ENCODE data around the gene EFNA2. TPM values are rescaled to one million over a fixed set of nuclear protein-coding genes. Genes with fewer than 3 reads are reported as not detected.
A peak's percentile ranks its signal among the peaks of the same experiment; 100 is the strongest.

Gene EFNA2
- polyA plus RNA-seq, 1 donor from 2014 or later: 10.3 TPM

DNA sequence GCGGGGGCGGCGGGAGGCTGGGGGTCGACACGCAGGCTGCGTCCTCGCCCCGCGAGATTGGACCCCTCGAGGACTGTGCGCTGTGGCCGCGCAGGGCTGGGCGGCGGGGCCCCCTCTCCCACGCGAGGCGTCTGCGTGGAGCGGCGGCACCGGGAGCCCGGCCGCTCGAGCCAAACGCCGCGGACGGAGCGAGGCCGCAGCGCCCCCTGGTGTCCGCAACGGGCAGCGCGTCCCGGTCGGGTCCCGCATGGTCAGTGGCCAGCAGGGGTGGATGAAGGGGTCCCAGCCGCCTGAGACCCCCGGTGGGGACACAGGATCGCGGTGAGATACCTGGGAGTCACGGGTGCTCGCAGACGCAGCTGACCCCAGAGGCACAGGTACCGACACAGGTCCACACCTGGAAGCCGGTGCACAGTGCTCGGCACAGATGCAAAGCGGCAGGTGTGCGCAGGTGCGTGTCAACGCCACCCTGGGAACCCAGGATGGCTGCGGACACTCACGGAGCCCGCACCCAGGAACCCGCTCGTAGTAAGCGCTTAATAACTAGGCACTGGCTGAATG lies 18.7 kb upstream of the EFNA2 start:
- peak overlapping the region; percentile 71 for H3K4me3 ChIP-seq (ENCODE audit: low read length)
- H4K20me1 ChIP-seq (ENCODE audit: insufficient read depth): peaks cover 17% of the 10 kb centered on the region
- no peaks in the 10 kb centered on the region for H3K9me2 ChIP-seq (ENCODE audit: insufficient read depth, low read length)
- peak overlapping the region; percentile 68 for H3K27ac ChIP-seq (ENCODE audit: low read length)
- H3K9me3 ChIP-seq (ENCODE audit: low read length): no peaks in the 10 kb centered on the region
- TF ChIP-seq TAF1 (IDR thresholded peaks at IDR 0.05; ENCODE audit: low read depth) (no peak), MXI1 (conservative IDR thresholded peaks at IDR 0.05; ENCODE audit: poor library complexity, severe bottlenecking) (peak; percentile 60), CTCF (IDR thresholded peaks at IDR 0.05; ENCODE audit: poor library complexity, severe bottlenecking) (peak; percentile 98), SMC3 (conservative IDR thresholded peaks at IDR 0.05; ENCODE audit: poor library complexity) (peak; percentile 92), EP300 (conservative IDR thresholded peaks at IDR 0.05; ENCODE audit: poor library complexity, severe bottlenecking) (peak; percentile 66), EZH2 (IDR thresholded peaks at IDR 0.05; ENCODE audit: borderline replicate concordance, insufficient read depth, low read length, poor library complexity, severe bottlenecking) (no peak), RAD21 (conservative IDR thresholded peaks at IDR 0.05) (peak; percentile 82), POLR2AphosphoS5 (IDR thresholded peaks at IDR 0.05) (no peak)
- TF ChIP-seq, protein P1, sequence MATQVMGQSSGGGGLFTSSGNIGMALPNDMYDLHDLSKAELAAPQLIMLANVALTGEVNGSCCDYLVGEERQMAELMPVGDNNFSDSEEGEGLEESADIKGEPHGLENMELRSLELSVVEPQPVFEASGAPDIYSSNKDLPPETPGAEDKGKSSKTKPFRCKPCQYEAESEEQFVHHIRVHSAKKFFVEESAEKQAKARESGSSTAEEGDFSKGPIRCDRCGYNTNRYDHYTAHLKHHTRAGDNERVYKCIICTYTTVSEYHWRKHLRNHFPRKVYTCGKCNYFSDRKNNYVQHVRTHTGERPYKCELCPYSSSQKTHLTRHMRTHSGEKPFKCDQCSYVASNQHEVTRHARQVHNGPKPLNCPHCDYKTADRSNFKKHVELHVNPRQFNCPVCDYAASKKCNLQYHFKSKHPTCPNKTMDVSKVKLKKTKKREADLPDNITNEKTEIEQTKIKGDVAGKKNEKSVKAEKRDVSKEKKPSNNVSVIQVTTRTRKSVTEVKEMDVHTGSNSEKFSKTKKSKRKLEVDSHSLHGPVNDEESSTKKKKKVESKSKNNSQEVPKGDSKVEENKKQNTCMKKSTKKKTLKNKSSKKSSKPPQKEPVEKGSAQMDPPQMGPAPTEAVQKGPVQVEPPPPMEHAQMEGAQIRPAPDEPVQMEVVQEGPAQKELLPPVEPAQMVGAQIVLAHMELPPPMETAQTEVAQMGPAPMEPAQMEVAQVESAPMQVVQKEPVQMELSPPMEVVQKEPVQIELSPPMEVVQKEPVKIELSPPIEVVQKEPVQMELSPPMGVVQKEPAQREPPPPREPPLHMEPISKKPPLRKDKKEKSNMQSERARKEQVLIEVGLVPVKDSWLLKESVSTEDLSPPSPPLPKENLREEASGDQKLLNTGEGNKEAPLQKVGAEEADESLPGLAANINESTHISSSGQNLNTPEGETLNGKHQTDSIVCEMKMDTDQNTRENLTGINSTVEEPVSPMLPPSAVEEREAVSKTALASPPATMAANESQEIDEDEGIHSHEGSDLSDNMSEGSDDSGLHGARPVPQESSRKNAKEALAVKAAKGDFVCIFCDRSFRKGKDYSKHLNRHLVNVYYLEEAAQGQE (IDR thresholded peaks at IDR 0.05; ENCODE audit: borderline replicate concordance): peak; percentile 5
- peak overlapping the region; percentile 84 for H3K4me2 ChIP-seq (ENCODE audit: low read length)
- H3K27me3 ChIP-seq (ENCODE audit: insufficient read depth, low read depth, low read length): no peaks in the 10 kb centered on the region
- no peak overlapping the region for H2AFZ ChIP-seq (ENCODE audit: low read depth, low read length)
- H3K79me2 ChIP-seq (replicated peaks; ENCODE audit: insufficient read depth, low read length): peaks cover 32% of the 10 kb centered on the region
- H3K36me3 ChIP-seq (ENCODE audit: insufficient read depth, low read length): no peaks in the 10 kb centered on the region
- H3F3A ChIP-seq (ENCODE audit: insufficient read depth, low read length, poor library complexity, severe bottlenecking): no peaks in the 10 kb centered on the region
- peak overlapping the region; percentile 90 for H3K9ac ChIP-seq (ENCODE audit: low read length)

- H3K27me3 ChIP-seq (ENCODE audit: insufficient read depth, low read depth, low read length): no peaks in the 10 kb centered on the region
- no peaks in the 10 kb centered on the region for H3F3A ChIP-seq (ENCODE audit: insufficient read depth, low read length, poor library complexity, severe bottlenecking)
- peak overlapping the region; percentile 82 for H3K27ac ChIP-seq (ENCODE audit: low read length)
- no peaks in the 10 kb centered on the region for H3K9me2 ChIP-seq (ENCODE audit: insufficient read depth, low read length)
- H3K4me2 ChIP-seq (ENCODE audit: low read length): peak overlapping the region; percentile 84
- peak overlapping the region; percentile 71 for H3K4me3 ChIP-seq (ENCODE audit: low read length)
- peaks cover 20% of the 10 kb centered on the region for H4K20me1 ChIP-seq (ENCODE audit: insufficient read depth)
- no peaks in the 10 kb centered on the region for H3K36me3 ChIP-seq (ENCODE audit: insufficient read depth, low read length)
- H3K79me2 ChIP-seq (replicated peaks; ENCODE audit: insufficient read depth, low read length): peaks cover 32% of the 10 kb centered on the region
- H2AFZ ChIP-seq (ENCODE audit: low read depth, low read length): no peak overlapping the region
- H3K9ac ChIP-seq (ENCODE audit: low read length): peak overlapping the region; percentile 90
- TF ChIP-seq POLR2AphosphoS5 (IDR thresholded peaks at IDR 0.05) (no peak), RAD21 (conservative IDR thresholded peaks at IDR 0.05) (no peak)
- no peaks in the 10 kb centered on the region for H3K9me3 ChIP-seq (ENCODE audit: low read length)
These were observed 18.0 kb upstream of the EFNA2 start for GRCh38 chr19:1267477-1268225.
